ENCODE measurements around the gene POLE.

DNA sequence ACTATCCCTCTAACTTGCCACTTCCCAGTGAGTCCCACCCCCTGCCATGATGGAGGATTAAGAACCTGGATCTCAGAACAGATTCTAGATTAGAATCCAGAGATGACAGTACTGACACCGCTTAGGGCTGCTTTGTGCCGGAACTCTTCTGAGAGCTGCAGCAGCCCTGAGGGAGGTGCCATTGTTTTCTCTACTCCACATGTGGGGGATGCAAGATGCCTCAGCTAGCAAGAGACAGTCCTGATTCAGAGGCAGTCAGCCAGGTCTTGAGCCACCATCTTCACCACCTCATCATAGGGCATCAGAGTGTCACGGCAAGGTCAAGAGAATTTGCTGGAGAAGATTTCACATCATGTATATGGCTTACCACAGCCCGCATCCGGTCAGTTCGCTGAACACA lies 20.1 kb upstream of the POLE start:
- TF ChIP-seq POLR2A (IDR thresholded peaks at IDR 0.05): no peak
- TF ChIP-seq, protein P1, sequence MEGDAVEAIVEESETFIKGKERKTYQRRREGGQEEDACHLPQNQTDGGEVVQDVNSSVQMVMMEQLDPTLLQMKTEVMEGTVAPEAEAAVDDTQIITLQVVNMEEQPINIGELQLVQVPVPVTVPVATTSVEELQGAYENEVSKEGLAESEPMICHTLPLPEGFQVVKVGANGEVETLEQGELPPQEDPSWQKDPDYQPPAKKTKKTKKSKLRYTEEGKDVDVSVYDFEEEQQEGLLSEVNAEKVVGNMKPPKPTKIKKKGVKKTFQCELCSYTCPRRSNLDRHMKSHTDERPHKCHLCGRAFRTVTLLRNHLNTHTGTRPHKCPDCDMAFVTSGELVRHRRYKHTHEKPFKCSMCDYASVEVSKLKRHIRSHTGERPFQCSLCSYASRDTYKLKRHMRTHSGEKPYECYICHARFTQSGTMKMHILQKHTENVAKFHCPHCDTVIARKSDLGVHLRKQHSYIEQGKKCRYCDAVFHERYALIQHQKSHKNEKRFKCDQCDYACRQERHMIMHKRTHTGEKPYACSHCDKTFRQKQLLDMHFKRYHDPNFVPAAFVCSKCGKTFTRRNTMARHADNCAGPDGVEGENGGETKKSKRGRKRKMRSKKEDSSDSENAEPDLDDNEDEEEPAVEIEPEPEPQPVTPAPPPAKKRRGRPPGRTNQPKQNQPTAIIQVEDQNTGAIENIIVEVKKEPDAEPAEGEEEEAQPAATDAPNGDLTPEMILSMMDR (IDR thresholded peaks at IDR 0.05): no peak

All from thyroid gland (tissue), 4 donors.